Activated CD4-positive, alpha-beta memory T cell treated with anti-CD3 and anti-CD28 coated beads, Interleukin-2, amount 10 ng/mL, durations not matched to agents 7 days and 5 days (primary cell): Measurements from ENCODE around the gene OR6C6. TPM values are rescaled to one million over a fixed set of nuclear protein-coding genes. Genes with fewer than 3 reads are reported as not detected.

Experiments used
- total RNA-seq, 2 experiments: library from RNA; stranded (reverse); gene quantifications; one replicate each; pipeline ENCODE4 v1.2.3, GENCODE V29; 2021

OR6C6 gene
- total RNA-seq, 2 experiments from 2014 or later = not detected

Other genes starting within 250 kb of the OR6C6 start
- not detected for gene OR9K2, start 170.2 kb downstream of the OR6C6 start, total RNA-seq
- gene OR10A7, start 75.5 kb downstream of the OR6C6 start, total RNA-seq = not detected
- not detected for gene OR6C74, start 52.0 kb downstream of the OR6C6 start, total RNA-seq
- gene OR6C1, start 17.8 kb upstream of the OR6C6 start, total RNA-seq = not detected
- not detected for gene OR6C3, start 34.2 kb upstream of the OR6C6 start, total RNA-seq
- gene OR6C75, start 66.4 kb upstream of the OR6C6 start, total RNA-seq = not detected
- not detected for gene OR6C65, start 104.0 kb upstream of the OR6C6 start, total RNA-seq
- gene OR6C76, start 129.7 kb upstream of the OR6C6 start, total RNA-seq = not detected
- gene OR6C2, start 147.5 kb upstream of the OR6C6 start, total RNA-seq = not detected
- gene OR6C70, start 173.6 kb upstream of the OR6C6 start, total RNA-seq = under 1 TPM in 1 of 2 experiments, not detected in 1; 0.25 TPM
- gene OR6C68, start 195.8 kb upstream of the OR6C6 start, total RNA-seq = not detected